KBM-7 (cell line): Measurements from ENCODE around the gene CARS2.
"Not testable (repeated sequence)": the region's sequence is repeated elsewhere in the genome, so short reads cannot be mapped to it uniquely, and the experiment has no call there.

Experiments used
- DNase-seq: peaks from one replicate; pipeline ENCODE4 v3.0.0-alpha.2; 2015
- in situ Hi-C: fragments of 300-500 bp; cut with MboI; formaldehyde crosslinking; loops from 2 replicates; pipeline ENCODE4 v1.14.3; 2020; ENCODE audit warnings: low sequenced_read_pairs, low pct_unique_long_range_greater_than_20kb, mixed read lengths

CARS2 gene

GRCh38 chr13:110627761-110628476, 78.0 kb downstream of the CARS2 start:
- DNase-seq, result no peak
- in situ Hi-C loops, result no loop called here

DNA sequence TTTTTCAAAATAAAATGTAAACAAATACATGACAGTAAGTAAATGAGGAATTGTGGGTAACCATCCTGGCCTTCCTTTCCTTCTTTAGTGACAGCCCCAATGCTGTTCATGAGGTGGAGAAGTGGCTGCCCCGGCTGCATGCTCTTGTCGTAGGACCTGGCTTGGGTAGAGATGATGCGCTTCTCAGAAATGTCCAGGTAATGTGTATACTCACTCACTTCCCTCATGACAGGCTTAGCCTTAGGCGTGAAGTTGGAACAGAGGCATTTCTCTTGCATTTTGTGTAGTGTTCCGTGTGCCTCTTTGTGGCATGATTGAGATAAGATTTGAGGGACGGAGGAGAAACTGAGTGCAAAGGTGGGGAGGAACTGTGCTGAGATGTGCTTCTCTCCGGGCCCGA, 78.6 kb downstream of the CARS2 start:
- DNase-seq, result no peak
- in situ Hi-C loops, result no loop called here

DNA sequence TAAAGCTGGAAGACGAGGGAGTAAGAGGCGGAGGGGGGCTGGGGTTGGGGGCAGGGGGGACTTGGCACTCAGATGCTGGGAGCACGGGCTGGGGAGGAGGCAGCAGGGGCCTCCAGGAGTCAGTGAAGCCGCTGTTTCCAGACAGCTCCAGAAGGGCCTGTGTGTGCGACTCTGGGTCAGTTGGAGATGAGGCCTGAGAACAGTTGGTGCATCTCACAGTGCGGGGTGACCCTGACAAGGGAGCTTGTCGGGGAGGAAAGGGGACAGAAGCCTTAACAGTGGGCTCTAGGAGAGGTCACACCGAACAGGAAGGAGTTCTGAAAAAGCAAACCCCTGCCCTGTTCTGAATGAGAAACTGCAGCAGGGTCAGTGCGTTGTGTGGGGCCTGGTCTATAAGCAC, 79.4 kb downstream of the CARS2 start:
- in situ Hi-C loops, result no loop called here
- DNase-seq, result no peak

DNA sequence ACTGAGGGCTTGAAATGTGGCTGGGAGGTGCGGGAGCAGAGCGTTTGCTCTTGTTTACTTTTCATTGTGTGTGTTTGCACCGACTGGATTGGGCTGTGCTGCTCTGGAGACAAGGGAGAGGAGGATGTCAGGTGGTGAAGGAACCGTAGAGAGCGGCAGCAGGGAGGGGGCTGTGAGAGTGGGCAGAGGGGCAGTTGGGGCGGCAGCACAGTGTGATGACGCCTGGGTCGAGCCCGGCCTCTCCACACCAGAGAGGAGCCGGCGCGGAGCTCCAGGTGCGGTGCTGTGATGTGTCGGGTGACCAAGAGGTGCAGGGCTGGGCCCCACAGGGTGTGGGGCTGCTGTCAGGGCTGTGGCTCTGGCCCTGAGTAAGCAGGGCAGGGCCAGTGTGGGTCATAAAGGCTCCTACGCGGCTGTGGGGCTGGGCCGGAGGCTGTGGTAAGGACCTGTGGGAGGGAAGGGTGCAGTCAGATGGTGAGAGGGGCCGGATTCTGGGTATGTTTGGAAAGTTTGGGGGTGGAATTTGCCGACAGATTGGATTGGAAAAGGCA, 80.1 kb downstream of the CARS2 start:
- in situ Hi-C loops, result no loop called here
- no peak for DNase-seq

GRCh38 chr13:110624766-110625756, 80.9 kb downstream of the CARS2 start:
- in situ Hi-C loops, result no loop called here
- no peak for DNase-seq

- in situ Hi-C loops, result no loop called here
- DNase-seq, result no peak
Measured at GRCh38 chr13:110620596-110620995, 85.3 kb downstream of the CARS2 start.

- in situ Hi-C loops, result no loop called here
- DNase-seq, result no peak
Measured at GRCh38 chr13:110618780-110619179, 87.1 kb downstream of the CARS2 start.

DNA sequence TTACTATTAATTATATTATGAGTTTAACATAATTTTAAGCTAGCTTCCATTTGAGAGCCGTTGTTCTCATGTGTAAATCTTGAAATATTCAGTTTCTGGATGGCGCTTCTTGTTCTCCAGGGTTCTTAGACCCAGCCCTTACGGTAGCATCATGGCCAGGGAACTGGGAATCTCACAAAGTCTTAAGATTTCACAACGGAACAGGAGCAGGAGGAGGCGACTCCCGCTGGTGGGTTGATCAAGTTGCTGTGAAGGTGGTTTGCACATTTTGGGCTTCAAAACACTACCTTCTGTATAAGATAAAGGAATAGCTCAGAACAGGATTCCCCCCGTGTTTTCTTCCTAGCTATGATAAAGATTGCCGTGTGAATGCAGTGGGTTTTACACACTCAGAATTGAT, 87.7 kb downstream of the CARS2 start:
- in situ Hi-C loops, result no loop called here
- no peak for DNase-seq

GRCh38 chr13:110617321-110618072, 88.4 kb downstream of the CARS2 start:
- in situ Hi-C loops, result no loop called here
- DNase-seq, result no peak

GRCh38 chr13:110616103-110617101, 89.5 kb downstream of the CARS2 start:
- DNase-seq, result peak; percentile 45
- in situ Hi-C loops, result no loop called here

- in situ Hi-C loops, result no loop called here
- DNase-seq, result peak; percentile 91
Measured at GRCh38 chr13:110615322-110616102, 90.4 kb downstream of the CARS2 start, which contains the start of gene NAXD. Gene NAXD, plus strand, starts transcription at chr13:110615545. Its CDS starts 57 bp downstream, at chr13:110615602.

- in situ Hi-C loops, result no loop called here
Measured at GRCh38 chr13:110615005-110615321, 91.0 kb downstream of the CARS2 start.

DNA sequence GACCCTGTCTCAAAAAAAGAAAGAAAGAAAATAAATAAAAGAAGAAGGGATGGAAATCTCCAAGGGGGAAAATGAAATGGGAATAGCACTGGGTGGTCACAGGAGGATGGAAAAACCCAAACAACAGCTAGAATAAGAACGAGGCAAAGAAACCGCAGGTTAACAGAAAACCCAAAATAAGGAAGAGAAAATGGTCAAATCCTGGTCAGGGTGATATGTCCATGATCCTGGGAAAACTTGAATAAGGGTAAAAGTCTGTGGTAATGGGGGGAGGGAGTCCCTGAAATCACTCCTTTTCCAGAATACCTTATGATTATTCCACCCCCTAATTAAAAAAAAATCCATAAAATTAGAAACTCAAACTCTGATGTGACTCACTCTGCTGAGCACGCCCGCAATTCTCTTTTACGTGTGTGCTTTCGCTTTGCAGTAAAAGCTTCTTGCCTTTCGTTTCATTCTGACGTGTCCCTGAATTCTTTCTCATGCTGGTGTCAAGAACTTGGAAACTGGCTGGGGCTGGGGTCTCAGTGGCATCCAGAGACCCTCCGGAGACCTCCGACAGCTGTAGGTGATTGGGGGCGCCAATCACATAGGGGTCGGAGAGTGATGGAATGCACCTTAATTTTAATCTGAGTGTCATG, 94.8 kb downstream of the CARS2 start:
- DNase-seq, result no peak
- in situ Hi-C loops, result no loop called here

More at GRCh38 chr13:110615005-110615321, 91.0 kb downstream of the CARS2 start:
- no peak for DNase-seq

DNA sequence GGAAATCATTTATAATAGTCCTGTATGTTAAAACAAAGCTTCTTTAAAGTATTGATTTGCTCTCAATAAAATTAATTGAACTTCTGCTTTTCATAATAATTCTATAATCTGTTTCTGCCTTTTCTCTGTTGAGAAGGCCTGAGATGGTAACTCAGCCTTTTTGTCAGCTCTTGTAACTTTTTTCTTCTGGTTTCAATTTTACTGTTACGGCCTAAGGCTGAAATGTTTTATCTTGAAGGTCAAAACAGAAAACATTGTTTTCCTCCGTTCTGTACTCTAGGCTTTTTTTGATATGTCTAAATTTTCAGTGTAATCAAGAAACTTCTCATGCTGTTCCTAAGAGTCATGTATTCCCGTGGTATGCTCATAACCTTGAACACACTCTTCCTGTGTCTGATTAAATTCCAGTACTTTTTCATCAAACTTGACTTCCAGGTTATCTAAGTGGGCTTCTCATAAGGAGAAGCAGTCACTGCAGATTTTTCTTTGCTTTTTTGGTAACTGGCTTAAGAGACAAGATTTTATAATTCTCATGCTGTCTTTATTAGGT, 98.2 kb downstream of the CARS2 start:
- in situ Hi-C loops, result no loop called here
- DNase-seq, result no peak

- DNase-seq, in situ Hi-C loops: not testable (repeated sequence)
Measured at GRCh38 chr13:110606281-110606680, 99.6 kb downstream of the CARS2 start.

DNA sequence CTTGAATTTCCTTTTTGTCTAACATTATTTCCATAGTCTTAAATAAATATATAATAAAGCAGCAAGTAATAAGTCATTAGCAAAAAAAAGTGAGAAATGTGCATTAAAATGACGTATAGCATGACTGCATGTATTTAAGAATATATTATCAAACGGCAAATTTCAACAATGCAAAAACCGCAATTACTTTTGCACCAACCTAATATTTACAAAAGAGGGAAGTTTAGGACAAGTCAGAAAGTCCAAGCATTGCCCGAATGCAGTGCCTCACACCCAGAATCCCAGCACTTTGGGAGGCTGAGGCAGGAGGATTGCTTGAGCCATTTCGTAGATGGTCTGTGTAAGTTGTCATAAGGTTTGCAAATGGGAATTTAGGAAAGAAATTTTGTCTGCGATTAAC, 100.8 kb downstream of the CARS2 start:
- in situ Hi-C loops, result no loop called here
- DNase-seq, result no peak

GRCh38 chr13:110600980-110601379, 104.9 kb downstream of the CARS2 start:
- in situ Hi-C loops, result no loop called here
- no peak for DNase-seq
